ENCODE measurements around the gene RSPH9.

Gene RSPH9, protein sequence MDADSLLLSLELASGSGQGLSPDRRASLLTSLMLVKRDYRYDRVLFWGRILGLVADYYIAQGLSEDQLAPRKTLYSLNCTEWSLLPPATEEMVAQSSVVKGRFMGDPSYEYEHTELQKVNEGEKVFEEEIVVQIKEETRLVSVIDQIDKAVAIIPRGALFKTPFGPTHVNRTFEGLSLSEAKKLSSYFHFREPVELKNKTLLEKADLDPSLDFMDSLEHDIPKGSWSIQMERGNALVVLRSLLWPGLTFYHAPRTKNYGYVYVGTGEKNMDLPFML

DNA sequence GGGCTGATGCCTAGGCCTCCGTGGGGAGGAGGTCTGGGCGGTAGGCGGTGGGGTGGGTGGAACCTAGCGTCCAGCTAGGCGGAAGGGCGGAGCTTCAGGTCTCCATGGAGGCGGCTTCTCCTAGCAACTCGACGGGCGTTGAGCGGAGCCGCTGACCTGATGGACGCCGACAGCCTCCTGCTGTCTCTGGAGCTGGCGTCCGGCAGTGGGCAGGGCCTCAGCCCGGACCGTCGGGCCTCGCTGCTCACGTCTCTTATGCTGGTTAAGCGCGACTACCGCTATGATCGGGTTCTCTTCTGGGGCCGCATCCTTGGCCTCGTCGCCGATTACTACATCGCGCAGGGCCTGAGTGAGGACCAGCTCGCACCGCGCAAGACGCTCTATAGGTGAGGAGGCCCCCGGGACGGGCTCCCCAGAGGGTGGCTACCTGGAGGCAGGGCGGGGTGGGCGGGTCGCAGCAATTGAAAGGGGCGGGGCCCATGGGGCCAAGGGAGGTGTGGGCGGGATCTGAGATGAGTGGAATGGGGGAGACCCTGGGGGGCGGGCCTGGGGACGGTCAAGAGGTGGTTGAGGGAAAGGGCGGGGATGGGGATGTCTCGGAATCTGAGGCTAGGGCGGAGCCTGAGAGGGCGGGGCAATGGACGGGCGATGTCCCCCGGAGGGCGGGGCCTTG is at the start of gene RSPH9:
TSS of gene RSPH9 (plus strand) at position 97 of the 673 bp plus-strand sequence. CDS start at position 160, 63 bp downstream.
- DNase-seq (ENCODE audit: low spot score) = peak; percentile 76

DNA sequence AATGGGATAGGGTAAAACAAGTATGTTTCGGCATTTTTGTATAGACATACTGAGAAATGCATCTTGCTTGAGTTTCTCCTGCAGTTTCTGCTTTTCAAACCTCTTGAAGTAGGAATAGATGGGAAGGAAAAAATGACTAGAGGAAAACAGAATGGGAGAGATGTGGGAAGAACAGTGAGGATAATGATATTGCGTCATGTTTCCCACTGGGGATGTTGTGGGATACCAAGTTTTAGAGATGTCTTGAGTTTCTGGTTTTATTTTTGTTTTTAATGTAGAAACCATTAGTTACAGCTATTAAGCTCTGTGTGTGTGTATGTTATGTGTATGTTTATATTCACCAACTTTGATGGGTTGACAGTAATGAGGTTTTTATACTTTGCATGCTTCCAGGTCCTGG is 44.2 kb upstream of the RSPH9 start:
- no peak for DNase-seq (ENCODE audit: low spot score)

DNA sequence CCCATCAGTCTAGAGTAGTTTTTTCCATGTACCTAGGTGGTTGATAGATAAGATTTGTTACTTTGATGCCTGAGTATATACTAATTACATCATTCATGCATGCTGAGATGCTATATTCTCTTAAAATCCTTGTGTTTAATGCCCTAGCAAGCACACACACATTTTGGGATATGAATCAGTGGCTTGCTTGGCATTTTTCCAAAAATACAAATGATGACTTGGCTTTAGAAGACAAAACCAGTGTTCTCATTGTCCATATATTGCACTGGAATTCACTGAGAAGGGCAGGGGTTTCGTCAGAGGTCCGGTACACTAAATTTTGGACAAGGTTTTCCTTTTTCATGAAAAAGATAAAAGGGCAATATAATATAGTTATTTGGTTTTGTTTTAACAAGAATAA is 40.7 kb upstream of the RSPH9 start:
- no peak for DNase-seq (ENCODE audit: low spot score)

DNA sequence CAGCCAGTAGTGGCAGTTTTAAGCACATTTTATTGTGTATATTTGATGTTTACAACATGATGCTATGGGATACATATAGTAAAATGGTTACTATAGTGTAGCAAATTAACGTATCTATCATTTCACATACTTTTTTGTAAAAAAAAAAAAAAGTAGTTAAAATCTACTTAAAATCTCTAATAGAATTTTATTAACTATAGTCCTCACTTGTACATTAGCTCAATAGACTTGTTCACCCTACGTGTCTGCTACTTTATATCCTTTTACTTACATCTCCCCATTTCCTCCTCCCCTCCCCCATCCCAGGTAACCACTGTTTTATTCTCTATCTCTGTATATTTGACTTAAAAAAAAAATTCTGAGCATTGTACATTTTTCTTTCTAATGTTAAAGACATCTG is 38.8 kb upstream of the RSPH9 start:
- DNase-seq (ENCODE audit: low spot score) = no peak

DNA sequence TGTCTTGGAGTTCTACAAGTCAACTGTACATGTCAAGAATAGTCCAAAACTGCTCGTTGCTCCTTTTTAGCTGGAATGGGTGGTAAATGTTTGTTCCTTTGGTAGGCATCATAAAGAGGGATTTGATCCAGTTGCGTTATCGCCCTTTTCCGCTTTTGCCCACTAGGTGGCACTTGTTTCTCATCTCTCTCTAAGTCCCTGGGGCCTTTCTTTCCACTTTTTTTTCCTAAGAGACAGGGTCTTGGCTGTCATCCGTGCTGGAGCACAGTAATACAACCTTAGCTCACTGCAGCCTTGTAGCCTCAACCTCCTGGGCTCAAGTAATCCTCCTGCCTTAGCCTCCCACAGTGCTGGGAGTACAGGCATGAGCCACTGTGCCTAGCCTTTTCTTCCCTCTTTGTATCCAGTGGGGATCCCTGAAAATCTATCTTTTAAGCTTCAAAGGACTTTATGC is 36.5 kb upstream of the RSPH9 start:
- peak; percentile 88 for DNase-seq (ENCODE audit: low spot score)

DNA sequence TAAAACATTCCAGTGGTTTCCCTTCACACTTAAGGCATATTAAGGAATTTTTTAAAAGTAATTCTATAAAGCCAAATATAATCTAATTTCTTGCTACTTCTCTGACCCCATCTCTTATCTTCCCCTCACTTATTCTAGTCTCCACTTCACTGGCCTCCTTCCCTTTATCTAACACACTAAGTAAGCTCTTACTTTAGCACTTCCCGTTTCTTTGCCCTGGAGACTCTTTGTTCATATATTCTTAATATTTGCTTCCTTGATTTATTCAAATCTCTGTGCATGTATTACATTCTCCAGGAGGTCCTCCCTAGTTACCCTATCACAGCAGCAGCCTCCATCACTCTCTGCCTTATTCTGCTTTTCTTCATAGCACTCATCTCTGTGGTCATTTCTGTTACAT is 36.0 kb upstream of the RSPH9 start:
- DNase-seq (ENCODE audit: low spot score) = no peak

DNA sequence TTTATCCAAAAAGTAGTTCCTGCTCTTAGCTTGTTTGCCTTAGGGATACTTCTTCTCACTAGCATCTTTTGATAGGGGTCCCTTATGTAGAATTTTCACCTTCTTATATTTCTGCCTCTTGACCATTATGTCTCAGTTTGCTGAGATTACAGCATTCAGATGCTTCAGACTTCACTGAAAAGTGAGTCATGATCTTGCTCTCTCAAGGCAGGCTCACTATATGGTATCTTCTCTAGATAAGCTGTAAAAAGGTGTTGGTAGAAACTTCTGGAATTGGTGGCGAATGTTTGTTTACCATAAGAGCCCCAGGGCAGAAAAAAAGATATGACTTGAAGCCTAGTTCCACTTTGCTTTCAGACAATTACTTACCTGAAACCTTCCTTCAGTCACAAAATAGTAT is 35.4 kb upstream of the RSPH9 start:
- DNase-seq (ENCODE audit: low spot score) = no peak

DNA sequence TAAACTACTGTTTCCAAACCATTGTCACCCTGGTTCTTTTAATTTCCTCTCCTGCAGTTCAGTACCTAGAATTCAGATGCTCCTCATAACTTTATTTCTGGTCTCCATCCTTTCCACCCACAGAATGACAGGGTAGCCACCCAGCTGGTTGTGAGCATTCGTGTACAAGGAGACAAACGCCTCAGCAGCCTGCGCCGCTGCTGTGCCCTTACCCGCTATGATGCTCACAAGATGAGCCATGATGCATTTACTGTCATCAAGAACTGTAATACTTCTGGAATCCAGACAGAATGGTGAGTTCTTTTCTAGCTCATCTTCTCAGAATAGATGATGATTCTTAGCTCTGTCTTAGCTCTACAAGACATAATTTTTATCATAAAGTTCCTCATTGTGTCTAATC is 34.4 kb upstream of the RSPH9 start:
- DNase-seq (ENCODE audit: low spot score) = no peak

DNA sequence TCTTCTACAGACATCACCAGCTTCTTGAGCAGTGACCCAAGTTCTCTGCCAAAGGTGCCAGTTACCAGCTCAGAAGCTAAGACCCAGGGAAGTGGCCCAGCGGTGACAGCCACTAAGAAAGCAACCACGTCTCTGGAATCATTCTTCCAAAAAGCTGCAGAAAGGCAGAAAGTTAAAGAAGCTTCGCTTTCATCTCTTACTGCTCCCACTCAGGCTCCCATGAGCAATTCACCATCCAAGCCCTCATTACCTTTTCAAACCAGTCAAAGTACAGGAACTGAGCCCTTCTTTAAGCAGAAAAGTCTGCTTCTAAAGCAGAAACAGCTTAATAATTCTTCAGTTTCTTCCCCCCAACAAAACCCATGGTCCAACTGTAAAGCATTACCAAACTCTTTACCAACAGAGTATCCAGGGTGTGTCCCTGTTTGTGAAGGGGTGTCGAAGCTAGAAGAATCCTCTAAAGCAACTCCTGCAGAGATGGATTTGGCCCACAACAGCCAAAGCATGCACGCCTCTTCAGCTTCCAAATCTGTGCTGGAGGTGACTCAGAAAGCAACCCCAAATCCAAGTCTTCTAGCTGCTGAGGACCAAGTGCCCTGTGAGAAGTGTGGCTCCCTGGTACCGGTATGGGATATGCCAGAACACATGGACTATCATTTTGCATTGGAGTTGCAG is 31.0 kb upstream of the RSPH9 start:
- no peak for DNase-seq (ENCODE audit: low spot score)

DNA sequence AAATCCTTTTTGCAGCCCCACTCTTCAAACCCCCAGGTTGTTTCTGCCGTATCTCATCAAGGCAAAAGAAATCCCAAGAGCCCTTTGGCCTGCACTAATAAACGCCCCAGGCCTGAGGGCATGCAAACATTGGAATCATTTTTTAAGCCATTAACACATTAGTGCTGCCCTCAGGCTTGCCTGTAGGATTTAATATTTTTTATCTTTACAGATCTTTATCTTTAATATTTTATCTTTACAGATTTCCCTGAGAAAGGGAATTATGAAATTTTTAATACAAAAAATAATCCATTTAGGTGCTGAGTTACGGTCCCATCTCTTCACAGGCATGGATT is 30.5 kb upstream of the RSPH9 start:
- DNase-seq (ENCODE audit: low spot score) = no peak

DNA sequence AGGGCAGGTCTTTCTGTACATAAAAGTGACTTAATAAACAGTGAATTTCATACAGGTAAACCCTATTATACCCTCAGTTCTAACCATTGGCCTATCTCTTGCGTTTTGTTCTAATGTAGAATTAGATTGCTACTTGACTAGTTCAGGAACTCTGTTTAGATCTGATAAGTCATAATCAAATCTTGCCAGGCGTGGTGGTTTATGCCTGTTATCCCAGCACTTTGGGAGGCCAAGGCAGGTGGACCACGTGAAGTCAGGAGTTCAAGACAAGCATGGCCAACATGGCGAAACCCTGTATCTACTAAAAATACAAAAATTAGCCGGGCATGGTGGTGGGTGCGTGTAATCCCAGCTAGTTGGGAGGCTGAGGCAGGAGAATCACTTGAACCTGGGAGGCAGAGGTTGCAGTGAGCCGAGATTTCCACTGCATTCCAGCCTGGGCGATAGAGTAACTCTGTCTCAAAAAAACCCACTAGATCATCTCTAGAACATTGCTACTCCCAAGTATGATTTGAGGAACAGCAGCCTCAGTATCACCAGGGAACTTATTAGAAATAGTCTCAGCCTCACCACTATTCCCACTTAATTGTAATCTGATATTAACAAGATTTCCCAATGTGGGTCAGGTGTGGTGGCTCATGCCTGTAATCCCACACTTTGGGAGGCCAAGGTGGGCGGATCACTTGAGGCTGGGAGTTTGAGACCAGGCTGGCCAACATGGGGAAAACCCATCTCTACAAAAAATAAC is 27.9 kb upstream of the RSPH9 start:
- no peak for DNase-seq (ENCODE audit: low spot score)

DNA sequence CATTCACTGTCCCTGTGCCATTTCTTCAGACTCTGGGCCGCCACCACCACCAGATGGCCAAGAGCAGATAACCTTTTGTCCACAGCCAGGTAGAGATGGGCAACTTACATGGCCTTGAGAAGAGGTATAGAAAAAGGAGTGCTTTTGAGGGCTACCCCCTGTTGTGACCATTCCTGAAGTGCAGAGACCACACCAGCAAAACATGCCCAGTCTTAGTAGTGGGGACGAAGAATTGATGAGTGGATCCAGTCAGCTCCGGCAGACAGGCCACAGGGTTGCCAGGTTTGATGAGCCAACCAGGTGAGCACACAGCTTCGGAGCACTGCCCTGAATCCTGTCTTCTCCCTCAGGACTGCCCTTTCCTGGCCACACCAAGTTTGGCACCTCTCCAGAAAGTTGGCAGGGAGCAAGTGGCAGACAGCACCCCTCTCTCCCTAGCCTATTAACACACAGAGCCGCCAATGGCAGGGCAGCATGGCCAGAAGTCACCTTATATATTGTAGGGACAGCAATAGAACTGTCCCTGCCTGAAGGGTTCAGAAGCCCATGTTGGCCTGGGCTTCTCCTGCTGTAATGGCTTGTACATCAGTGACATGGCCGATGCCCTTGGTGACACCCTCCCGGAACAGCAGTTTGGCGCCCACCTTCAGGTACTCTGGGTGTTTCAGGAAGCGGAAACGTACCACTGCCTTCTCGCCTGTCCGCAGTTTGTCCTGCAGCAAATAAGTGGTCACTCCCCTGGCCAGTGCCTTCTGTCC is 23.6 kb upstream of the RSPH9 start:
- no peak for DNase-seq (ENCODE audit: low spot score)

DNA sequence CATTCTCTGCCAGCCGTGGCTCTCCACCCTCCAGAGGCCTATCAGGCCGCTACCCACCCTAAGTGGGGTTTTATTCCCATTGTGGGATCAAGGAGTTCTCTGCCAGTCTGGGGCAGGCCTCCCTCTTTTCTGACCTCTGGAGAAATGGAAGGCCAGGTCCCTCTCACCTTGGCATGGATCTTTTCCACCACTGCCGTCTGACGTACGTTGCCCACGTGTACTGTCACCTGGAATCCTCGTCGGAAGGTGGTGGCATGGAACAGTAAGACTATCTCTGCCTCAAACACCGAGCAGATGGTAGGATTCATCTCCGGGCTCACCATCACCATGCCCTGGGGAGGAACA is 23.0 kb upstream of the RSPH9 start:
- DNase-seq (ENCODE audit: low spot score) = no peak

DNA sequence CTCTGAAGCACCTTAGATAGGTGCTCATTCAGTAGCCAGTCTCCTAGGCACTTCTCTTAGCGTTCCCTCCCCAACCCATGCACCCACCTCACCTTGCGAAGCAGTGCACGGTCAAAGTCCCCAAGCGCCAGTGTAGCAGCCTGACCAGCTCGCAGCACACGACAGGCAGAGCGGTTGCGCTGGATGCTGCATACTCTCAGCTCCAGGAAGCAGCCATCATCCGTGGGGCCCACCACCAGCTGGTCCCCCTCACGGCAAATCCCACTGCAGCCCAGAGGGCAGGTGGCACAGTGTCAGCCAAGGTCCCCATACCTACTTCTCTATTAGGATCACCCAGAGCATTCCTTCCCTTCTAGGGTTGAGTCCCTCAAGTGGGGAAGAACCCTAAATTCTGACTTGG is 22.3 kb upstream of the RSPH9 start:
- no peak for DNase-seq (ENCODE audit: low spot score)

DNA sequence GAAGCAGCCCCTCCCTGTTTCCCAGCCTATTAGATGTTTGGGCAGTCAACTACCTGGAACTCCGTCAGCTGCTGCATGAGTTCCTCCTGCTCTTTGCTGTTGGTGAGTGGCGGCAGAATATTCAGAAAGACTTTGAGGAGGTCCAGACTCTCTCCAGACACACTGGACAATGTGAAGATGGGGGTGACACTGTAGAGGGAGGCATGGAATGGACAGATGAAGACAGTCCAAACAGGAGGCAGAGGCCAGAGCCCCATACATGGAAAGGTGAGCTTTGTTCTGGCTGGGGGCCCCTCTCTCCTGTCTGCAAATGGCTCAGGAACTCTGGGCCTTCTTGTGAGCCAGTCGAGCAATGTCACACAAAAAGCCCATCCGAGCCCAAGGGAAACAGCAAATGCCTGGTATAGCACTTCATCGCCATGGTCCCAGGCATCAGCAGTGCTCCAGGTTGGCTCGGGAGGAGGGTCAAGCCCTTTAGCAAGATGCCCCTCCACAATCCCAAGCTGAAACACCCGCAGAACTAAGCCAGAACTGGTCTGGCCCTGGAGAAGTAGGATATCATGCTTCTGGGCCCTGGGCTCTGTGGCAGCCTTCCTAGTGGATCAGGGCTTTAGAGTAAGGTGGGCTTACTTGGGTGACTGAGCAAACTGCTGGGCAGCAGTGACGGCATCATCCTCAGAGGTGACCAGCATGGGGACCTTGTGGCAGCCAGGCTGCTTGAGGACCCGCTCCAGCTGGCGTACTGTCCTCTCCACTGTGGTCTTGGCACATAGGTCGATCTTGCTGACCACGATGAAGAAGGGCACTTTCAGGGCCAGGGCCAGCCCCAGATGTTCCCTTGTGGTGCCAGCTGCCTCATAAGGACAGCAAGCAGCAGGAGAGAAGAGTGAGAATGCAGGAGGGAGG is 20.7 kb upstream of the RSPH9 start:
- DNase-seq (ENCODE audit: low spot score) = no peak

DNA sequence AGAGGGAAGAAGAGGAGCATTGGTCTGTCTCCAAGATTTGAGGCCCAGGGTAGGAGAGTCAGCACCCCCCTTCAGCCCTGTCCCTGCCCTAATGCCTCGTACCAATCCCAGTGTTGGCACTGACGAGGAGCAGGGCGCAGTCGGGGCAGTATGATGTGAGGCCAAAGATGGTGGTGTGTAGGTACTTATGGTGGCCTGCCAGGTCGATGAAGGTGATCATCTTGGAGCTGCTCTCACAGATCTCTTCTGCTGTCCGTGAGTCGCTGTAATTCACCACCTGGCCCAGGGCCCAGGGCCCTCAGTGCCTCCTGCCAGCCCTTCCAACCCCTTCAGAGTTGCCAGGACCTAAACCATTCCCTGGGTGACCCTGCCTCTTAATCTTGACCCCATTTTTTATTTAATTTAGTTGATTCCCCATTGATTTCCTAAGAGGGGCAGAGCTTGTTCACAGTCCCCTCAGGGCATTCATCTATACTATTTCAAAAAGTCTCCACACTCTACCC is 20.0 kb upstream of the RSPH9 start:
- no peak for DNase-seq (ENCODE audit: low spot score)

DNA sequence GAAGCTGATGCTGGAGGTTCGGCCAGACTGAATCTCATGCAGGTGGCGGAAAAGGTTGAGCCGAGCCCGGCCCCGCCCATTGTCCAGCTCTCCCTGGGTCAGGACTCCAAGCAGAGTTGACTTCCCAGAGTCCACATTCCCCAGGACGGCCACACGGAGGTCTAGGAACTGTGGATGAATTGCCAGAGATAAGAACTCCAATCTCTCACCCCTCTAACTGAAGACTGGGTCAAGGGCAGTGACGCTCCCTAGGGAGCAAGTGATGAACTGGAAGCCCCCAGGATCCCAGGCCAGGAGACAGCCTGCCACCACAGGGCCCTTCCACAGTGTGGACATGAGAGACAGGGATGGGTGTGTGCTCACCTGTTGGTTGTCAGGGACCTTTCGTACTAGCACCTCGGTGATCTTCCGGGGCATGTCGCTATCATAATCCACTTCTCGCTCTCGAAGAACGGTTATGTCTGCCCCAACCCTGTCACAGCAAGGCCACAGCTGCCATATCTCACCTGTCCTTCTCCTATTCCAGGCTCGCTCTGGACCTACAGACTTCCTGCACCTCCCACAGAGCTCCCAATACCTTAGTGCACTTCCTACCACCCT is 19.3 kb upstream of the RSPH9 start:
- DNase-seq (ENCODE audit: low spot score) = no peak

DNA sequence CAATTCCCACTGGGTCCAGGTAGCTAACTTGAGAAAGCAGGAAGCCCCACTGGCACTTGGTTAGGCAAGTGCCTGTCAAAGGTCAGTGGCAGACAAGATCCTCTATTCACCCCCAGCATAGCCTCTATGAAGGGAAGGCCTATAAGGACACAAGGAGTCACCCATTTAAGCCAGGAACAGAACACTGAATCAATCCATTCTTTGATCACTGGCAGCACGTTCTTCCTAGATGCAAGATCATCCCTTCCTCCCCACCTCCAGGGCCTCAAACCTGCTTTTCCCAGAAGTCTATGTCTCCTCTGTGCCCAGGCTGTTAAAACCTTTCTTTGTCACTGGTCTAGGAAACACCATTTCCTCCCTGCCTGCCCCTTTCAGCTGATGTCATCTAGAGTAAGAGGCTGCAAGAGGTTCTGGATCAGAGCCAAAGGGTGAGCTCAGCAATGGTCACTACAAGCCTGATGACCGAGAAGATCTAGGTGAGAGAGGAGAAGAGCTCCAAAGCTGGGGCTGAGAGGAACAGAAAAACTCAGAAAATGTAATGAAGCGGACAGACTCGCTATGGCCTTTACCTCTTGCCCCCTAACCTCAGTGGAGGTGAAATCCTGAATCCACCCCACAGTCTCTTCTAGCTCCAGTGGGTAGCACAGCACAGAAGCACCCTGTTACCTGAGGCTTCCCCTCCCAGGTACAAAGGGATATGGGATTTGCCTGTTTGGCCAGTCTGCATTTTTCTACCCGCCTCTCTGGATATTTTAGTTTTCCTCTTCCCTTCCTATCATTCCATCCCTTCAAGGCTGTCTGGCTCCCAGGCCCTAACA is 17.6 kb upstream of the RSPH9 start:
- peak; percentile 65 for DNase-seq (ENCODE audit: low spot score)

DNA sequence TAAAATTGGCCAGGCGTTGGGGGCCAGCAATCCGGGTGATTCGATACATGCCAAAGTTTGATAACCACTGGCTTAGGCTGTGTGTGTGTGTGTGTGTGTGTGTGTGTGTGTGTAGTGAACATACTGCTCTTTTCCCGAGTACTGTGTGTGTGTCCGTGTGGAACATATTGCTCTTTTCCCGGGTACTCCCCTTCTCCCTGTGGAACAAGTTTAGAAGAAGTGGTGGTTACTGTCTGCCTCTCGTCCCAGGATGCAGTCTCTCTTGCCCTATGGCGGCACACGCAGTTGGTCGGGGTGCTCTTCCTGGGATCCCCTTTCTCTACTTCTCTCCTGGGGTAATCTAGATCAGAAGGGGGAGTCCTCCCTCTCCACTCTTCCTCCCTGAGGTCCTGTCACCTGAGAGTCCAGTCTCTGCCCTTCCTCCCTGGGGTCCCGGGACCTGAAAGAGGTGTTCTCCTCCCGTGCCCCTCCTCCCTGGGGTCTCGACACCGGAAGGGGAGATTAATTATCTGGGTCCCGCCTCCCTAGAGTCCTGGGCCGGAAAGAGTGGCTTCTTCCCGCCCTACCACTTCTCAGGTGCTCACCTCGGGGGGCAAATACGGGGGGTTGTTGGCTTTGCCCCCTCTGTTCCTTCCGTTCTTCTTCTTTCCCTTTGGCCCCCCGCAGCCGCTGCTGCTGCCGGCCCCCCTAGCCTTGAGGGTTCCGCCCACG is 16.3 kb upstream of the RSPH9 start:
- DNase-seq (ENCODE audit: low spot score) = peak; percentile 61
